ENCODE results near the gene CAMTA1. TPM values are rescaled to one million over a fixed set of nuclear protein-coding genes. Genes with fewer than 3 reads are reported as not detected.
"Not testable (repeated sequence)": the region's sequence is repeated elsewhere in the genome, so short reads cannot be mapped to it uniquely, and the experiment has no call there.

The CAMTA1 gene
- total RNA-seq, 1 donor from 2014 or later = 47.9 TPM

DNA sequence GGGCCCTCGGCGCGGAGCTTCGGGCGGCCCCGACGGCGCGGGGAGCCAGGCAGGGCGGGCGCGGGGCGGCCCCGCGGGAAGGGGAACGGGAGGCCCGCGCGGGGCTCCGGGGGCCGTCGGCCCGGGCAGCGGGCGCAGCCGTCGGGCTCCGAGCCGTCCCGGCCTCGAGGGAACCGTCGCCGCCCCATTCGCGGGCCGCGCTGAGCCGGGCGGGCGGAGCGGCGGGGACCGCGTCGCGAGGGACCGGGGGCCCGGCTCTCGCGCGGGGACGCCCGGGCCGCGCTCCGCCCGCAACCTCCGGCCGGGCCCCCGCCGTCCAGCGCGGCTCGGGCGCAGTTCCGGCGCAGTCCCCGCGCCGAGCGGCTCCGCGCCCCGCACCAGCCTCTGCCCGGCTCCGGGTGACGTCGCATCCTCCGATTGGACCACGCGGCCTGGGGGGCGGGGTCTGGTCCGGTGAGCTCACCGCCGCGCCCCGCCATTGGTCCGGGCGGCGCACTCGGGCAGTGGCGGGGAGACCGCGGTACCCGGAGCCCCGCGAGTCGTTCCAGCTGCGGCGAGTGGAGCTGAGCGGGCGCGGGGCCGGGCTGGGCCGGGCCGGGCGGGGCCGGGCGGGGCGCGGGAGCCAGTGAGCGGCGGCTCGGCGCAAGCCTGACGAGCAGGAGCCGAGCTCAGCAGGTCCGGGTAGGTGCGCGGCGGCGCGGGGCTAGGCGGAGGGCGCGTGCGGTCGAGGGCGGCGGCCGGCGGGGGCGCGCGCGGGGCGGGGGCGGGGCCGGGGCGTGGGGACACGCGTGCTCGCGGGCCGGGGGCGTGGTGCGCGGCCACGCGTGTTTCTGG is 919.2 kb downstream of the CAMTA1 start:
- peaks cover 7% of the 10 kb centered on the region for H3K27me3 ChIP-seq (ENCODE audit: low read depth)
- peak overlapping the region; percentile 58 for H3K4me3 ChIP-seq
- peak overlapping the region; percentile 56 for H3K27ac ChIP-seq
- ATAC-seq = peak; percentile 99
- intact Hi-C loops (cut with DNase I) = no loop called here
- H3K36me3 ChIP-seq = no peaks in the 10 kb centered on the region
- peaks cover 4% of the 10 kb centered on the region for H3K4me1 ChIP-seq
- TF ChIP-seq, protein P1, sequence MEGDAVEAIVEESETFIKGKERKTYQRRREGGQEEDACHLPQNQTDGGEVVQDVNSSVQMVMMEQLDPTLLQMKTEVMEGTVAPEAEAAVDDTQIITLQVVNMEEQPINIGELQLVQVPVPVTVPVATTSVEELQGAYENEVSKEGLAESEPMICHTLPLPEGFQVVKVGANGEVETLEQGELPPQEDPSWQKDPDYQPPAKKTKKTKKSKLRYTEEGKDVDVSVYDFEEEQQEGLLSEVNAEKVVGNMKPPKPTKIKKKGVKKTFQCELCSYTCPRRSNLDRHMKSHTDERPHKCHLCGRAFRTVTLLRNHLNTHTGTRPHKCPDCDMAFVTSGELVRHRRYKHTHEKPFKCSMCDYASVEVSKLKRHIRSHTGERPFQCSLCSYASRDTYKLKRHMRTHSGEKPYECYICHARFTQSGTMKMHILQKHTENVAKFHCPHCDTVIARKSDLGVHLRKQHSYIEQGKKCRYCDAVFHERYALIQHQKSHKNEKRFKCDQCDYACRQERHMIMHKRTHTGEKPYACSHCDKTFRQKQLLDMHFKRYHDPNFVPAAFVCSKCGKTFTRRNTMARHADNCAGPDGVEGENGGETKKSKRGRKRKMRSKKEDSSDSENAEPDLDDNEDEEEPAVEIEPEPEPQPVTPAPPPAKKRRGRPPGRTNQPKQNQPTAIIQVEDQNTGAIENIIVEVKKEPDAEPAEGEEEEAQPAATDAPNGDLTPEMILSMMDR (IDR thresholded peaks at IDR 0.05) = no peak
- H3K9me3 ChIP-seq = no peaks in the 10 kb centered on the region
- peak; percentile 94 for DNase-seq

- Histone ChIP-seq H3K36me3 (no peaks in the 10 kb centered on the region), H3K4me3 (peak overlapping the region; percentile 58), H3K27me3 (ENCODE audit: low read depth) (peaks cover 7% of the 10 kb centered on the region), H3K9me3 (no peaks in the 10 kb centered on the region), H3K4me1 (peaks cover 4% of the 10 kb centered on the region), H3K27ac (peak overlapping the region; percentile 58)
- intact Hi-C loops (cut with DNase I) = no loop called here
- DNase-seq (peak; percentile 71), ATAC-seq (peak; percentile 9 to 55)
- TF ChIP-seq, protein P1 (IDR thresholded peaks at IDR 0.05) = no peak
Measured at GRCh38 chr1:7705048-7705907, 920.0 kb downstream of the CAMTA1 start.

DNA sequence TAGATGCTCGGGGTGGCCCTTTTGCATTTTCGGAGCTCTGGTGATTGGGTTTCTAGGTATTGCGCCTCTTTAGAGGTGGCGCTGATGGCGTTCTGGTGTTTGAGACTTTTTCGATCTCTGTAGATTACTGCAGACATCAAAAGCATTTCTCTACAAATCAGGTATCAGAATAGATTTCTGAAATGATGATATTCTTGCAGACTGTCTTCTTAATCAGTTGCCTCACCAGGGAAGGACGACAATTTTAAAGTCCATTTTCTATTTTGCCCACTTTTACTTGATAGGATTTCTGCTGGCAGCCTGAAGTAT is 920.6 kb downstream of the CAMTA1 start:
- no peak for ATAC-seq
- intact Hi-C loops (cut with DNase I) = no loop called here
- Histone ChIP-seq H3K4me3 (peak overlapping the region; percentile 58), H3K9me3 (no peaks in the 10 kb centered on the region), H3K36me3 (no peaks in the 10 kb centered on the region), H3K27me3 (ENCODE audit: low read depth) (peaks cover 7% of the 10 kb centered on the region), H3K4me1 (peaks cover 4% of the 10 kb centered on the region), H3K27ac (peak overlapping the region; percentile 58)
- DNase-seq = no peak
- TF ChIP-seq, protein P1 (IDR thresholded peaks at IDR 0.05) = no peak

- Histone ChIP-seq H3K27me3 (ENCODE audit: low read depth) (peaks cover 7% of the 10 kb centered on the region), H3K4me1 (peaks cover 4% of the 10 kb centered on the region), H3K27ac (no peak overlapping the region), H3K36me3 (no peaks in the 10 kb centered on the region), H3K9me3 (no peaks in the 10 kb centered on the region), H3K4me3 (no peak overlapping the region)
- intact Hi-C loops (cut with DNase I) = no loop called here
- ATAC-seq (no peak), DNase-seq (no peak)
- TF ChIP-seq, protein P1 (IDR thresholded peaks at IDR 0.05) = no peak
Measured at GRCh38 chr1:7707527-7707926, 922.3 kb downstream of the CAMTA1 start.

GRCh38 chr1:7708065-7708464 is 922.8 kb downstream of the CAMTA1 start:
- DNase-seq; H3K27ac ChIP-seq; intact Hi-C loops (cut with DNase I); H3K27me3 ChIP-seq (ENCODE audit: low read depth); H3K4me3 ChIP-seq; ATAC-seq; H3K36me3 ChIP-seq; H3K4me1 ChIP-seq; H3K9me3 ChIP-seq: not testable (repeated sequence)

DNA sequence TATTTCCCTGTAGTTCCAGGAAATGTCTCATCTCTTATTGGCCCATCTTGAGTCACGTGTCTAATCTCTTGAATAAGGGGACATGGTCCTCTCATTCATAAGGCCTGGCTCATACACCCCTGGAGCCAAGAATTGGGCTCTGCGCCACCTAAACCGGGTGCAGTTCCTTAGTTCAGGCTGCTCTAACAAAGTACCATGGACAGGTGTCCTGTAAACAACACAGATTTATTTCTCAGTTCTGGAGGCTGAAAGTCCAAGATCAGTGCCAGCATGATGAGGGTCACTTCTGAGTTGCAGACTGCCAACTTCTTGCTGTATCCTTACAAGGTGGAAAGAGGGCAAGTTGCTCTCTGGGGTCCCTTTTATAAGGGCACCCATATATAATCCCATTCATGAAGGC is 925.6 kb downstream of the CAMTA1 start:
- intact Hi-C loops (cut with DNase I) = no loop called here
- DNase-seq = no peak
- TF ChIP-seq, protein P1 (IDR thresholded peaks at IDR 0.05) = no peak
- no peaks in the 10 kb centered on the region for H3K9me3 ChIP-seq
- H3K27ac ChIP-seq = no peak overlapping the region
- ATAC-seq = no peak
- peaks cover 4% of the 10 kb centered on the region for H3K27me3 ChIP-seq (ENCODE audit: low read depth)
- H3K4me1 ChIP-seq = no peaks in the 10 kb centered on the region
- H3K36me3 ChIP-seq = no peaks in the 10 kb centered on the region
- H3K4me3 ChIP-seq = no peak overlapping the region

Measured in lower lobe of right lung (tissue), 2 donors.